GM12878 (cell line): ENCODE measurements around the gene LHX5.

Source experiments
- CTCF ChIP-seq, 3 experiments: IDR thresholded peaks in 2 of 3; conservative IDR thresholded peaks in 1 of 3; 2 replicates each; pipeline ENCODE4 v1.5.1; 2011; ENCODE audit warnings: low read depth in 3 of 3, low read length in 3 of 3, mild to moderate bottlenecking in 3 of 3, control low read depth in 2 of 3, moderate library complexity in 2 of 3, inconsistent platforms in 1 of 3, mixed read lengths in 1 of 3; ENCODE audit not compliant: control insufficient read depth in 2 of 3, insufficient read depth in 1 of 3; ENCODE audit errors: extremely low read depth in 1 of 3
- EZH2 ChIP-seq: IDR thresholded peaks from 2 replicates; pipeline ENCODE4 v1.6.1; 2012; ENCODE audit warnings: low read depth, mild to moderate bottlenecking, control low read depth, inconsistent platforms, low read length, borderline replicate concordance; ENCODE audit not compliant: control insufficient read depth
- GABPA ChIP-seq: IDR thresholded peaks from 2 replicates; pipeline ENCODE4 v1.6.1; 2014; ENCODE audit warnings: antibody characterized with exemption, low read depth, mild to moderate bottlenecking, inconsistent platforms
- MLLT1 ChIP-seq: fragments of 450-650 bp; IDR thresholded peaks from 2 replicates; pipeline ENCODE4 v1.6.1; 2016; ENCODE audit warnings: mild to moderate bottlenecking
- POLR2A ChIP-seq: IDR thresholded peaks from 2 replicates; pipeline ENCODE4 v1.6.1; 2011; ENCODE audit warnings: low read depth, mild to moderate bottlenecking, low read length
- TARDBP ChIP-seq: IDR thresholded peaks from 2 replicates; pipeline ENCODE4 v1.6.1; 2016; ENCODE audit warnings: borderline replicate concordance
- ZNF687 ChIP-seq: fragments of 450-650 bp; IDR thresholded peaks from 2 replicates; pipeline ENCODE4 v1.6.1; 2017; ENCODE audit warnings: mild to moderate bottlenecking, moderate library complexity

- TF ChIP-seq CTCF (IDR thresholded peaks at IDR 0.05 in 2 of 3, conservative IDR thresholded peaks at IDR 0.05 in 1 of 3; ENCODE audit: control insufficient read depth in 2 of 3, extremely low read depth in 1 of 3, insufficient read depth in 1 of 3, low read depth in 3 of 3, low read length in 3 of 3) (no peak), MLLT1 (no peak), ZNF687 (no peak), GABPA (no peak), POLR2A (no peak), TARDBP (no peak), EZH2 (no peak)
These were observed 7.3 kb downstream of the LHX5 start for GRCh38 chr12:113464452-113464775.
